Ovary (tissue), 9 donors: Measurements from ENCODE around the gene HJURP. TPM values are rescaled to one million over a fixed set of nuclear protein-coding genes. Genes with fewer than 3 reads are reported as not detected.
"Not testable (repeated sequence)": the region's sequence is repeated elsewhere in the genome, so short reads cannot be mapped to it uniquely, and the experiment has no call there.

Source experiments
- DNase-seq, 5 donors: peaks; one replicate each; pipeline ENCODE4 v3.0.0-alpha.2; 2019 to 2020
- H3K27ac ChIP-seq, 2 donors: fragments of 200-600 bp; one replicate each; pipeline versions ENCODE4 v1.5.1 to v1.8.0; 2019 to 2022
- H3K27me3 ChIP-seq: fragments of 200-600 bp; one replicate; pipeline ENCODE4 v1.8.0; 2022
- H3K36me3 ChIP-seq: fragments of 200-600 bp; sonication (generic); one replicate; pipeline ENCODE4 v1.5.1; 2019
- H3K4me1 ChIP-seq: one replicate; pipeline ENCODE4 v1.8.1; 2013; ENCODE audit warnings: mild to moderate bottlenecking, moderate library complexity; ENCODE audit not compliant: insufficient read depth
- H3K4me3 ChIP-seq: fragments of 200-600 bp; sonication (generic); one replicate; pipeline ENCODE4 v1.5.1; 2017
- H3K9me3 ChIP-seq, 2 donors: fragments of 200-600 bp in 1 of 2; sonication (generic) in 1 of 2; one replicate each; pipeline versions ENCODE4 v1.5.1 to v1.8.1; 2013 to 2019; ENCODE audit warnings: mild to moderate bottlenecking in 1 of 2, moderate library complexity in 1 of 2
- EP300 ChIP-seq: sonication (generic); formaldehyde crosslinking; IDR thresholded peaks from one replicate; pipeline ENCODE4 v1.6.1; 2017; ENCODE audit warnings: antibody characterized with exemption
- POLR2A ChIP-seq: fragments of 450-650 bp; IDR thresholded peaks from one replicate; pipeline ENCODE4 v1.6.1; 2017; ENCODE audit warnings: antibody characterized with exemption, mild to moderate bottlenecking, moderate library complexity
- WGBS, 3 donors: extraction: QIAGEN DNeasy Blood & Tissue Kit in 1 of 3; methylation state at CpG; one replicate each; pipeline versions ENCODE4 v1.1.5 to v1.1.7; 2013 to 2017; 5-methylcytosine and 5-hydroxymethylcytosine counted together
- intact Hi-C, 4 donors: fragments of 100-400 bp; cut with DNase I; formaldehyde crosslinking; loops; one replicate each; pipeline versions ENCODE4 v1.11.0 to v1.15.1; 2022 to 2023
- polyA plus RNA-seq, 2 donors: library from polyadenylated mRNA; stranded (reverse); fragments of 200-250 nt in 1 of 2; fragments of 350-450 nt in 1 of 2; fragmentation: Illumina TruSeq in 1 of 2; extraction: RNeasy Lipid Tissue Mini Kit (QIAGEN cat#74804) in 1 of 2; gene quantifications; one replicate each; pipeline ENCODE4 v1.2.3, GENCODE V29; 2013 to 2014
- total RNA-seq, 7 donors: library from RNA; depleted of rRNA in 2 of 7; stranded (reverse); fragments of >200 nt in 2 of 7; fragmentation: NEBNext Ultra II Directional in 3 of 7; extraction: Animal tissue kit (Norgen Biotek cat#: 25700) in 3 of 7; gene quantifications; one replicate each; pipeline versions ENCODE4 v1.1.0 to v1.2.4, GENCODE V29; 2016 to 2023
- TF ChIP-seq, protein P1 (sequence below), 3 donors: fragments of 450-650 bp in 2 of 3; fragments of 200-600 bp in 1 of 3; IDR thresholded peaks; one replicate each; pipeline versions ENCODE4 v1.5.1 to v1.8.0; 2016 to 2022; ENCODE audit warnings: antibody characterized with exemption in 3 of 3, mild to moderate bottlenecking in 1 of 3
- donor health status: DM: no; HTN: no; CAD: no; lungs with moderate emphysema.
- donor health status: DM: no; HTN: no; CAD: no.
- donor health status: Bipolar disorder and iron deficiency.
- donor health status: DM: yes; HTN: yes; CAD: no.
- donor health status: DM: no; HTN: no; CAD: no.
- donor health status: DM: yes; HTN: yes; CAD: no.

HJURP gene
- total and polyA plus RNA-seq, 9 donors = 0.07 to 1.5 (median 0.94) TPM; not detected in 4

DNA sequence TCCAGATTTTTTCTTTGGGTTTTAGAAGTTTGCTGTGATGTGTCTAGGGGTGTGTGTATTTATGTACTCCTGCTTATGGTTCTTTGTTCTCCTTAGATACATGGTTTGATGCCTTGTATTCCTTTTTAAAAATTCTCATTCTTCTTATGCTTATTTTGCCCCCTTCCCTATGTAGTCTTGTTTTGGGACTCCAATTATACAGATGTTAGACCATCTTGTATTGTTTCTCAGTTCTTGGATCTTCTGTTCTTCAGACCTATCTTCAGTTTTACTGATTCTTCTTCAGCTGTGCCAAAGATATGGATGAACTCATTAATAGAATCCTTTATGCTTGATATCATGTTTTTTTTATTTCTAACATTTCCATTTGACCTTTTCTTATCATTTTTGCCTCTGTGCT is 28.0 kb upstream of the HJURP start:
- TF ChIP-seq POLR2A = no peak
- TF ChIP-seq, protein P1, sequence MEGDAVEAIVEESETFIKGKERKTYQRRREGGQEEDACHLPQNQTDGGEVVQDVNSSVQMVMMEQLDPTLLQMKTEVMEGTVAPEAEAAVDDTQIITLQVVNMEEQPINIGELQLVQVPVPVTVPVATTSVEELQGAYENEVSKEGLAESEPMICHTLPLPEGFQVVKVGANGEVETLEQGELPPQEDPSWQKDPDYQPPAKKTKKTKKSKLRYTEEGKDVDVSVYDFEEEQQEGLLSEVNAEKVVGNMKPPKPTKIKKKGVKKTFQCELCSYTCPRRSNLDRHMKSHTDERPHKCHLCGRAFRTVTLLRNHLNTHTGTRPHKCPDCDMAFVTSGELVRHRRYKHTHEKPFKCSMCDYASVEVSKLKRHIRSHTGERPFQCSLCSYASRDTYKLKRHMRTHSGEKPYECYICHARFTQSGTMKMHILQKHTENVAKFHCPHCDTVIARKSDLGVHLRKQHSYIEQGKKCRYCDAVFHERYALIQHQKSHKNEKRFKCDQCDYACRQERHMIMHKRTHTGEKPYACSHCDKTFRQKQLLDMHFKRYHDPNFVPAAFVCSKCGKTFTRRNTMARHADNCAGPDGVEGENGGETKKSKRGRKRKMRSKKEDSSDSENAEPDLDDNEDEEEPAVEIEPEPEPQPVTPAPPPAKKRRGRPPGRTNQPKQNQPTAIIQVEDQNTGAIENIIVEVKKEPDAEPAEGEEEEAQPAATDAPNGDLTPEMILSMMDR (IDR thresholded peaks at IDR 0.05) = no peak
- no peak for TF ChIP-seq EP300
- Histone ChIP-seq H3K36me3 (no peaks in the 10 kb centered on the region), H3K4me3 (no peak overlapping the region), H3K27me3 (no peaks in the 10 kb centered on the region), H3K4me1 (no peaks in the 10 kb centered on the region), H3K9me3 (no peaks in the 10 kb centered on the region), H3K27ac (no peak overlapping the region)
- intact Hi-C loops = no loop called here
- no peak for DNase-seq

DNA sequence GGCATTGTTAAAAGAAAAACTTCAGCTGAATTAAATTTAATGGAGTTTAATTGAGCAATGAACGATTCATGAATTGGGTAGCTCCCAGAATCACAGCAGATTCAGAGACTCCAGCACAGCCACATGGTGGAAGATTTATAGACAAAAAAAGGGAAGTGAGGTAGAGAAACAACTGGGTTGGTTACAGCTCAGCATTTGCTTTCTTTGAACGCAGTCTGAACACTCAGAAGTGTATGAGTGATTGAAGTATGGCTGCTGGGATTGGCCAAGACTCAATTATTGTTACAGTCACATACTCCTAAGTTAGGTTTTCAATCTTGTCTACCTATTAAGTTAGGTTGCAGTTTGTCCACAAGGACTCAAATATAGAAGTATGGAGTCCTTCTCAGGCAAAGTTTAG is 17.8 kb upstream of the HJURP start:
- H3K9me3 ChIP-seq, DNase-seq, H3K4me1 ChIP-seq, H3K27ac ChIP-seq, H3K4me3 ChIP-seq, H3K36me3 ChIP-seq, intact Hi-C loops, H3K27me3 ChIP-seq: not testable (repeated sequence)
- WGBS, 3 donors = 51 to 56% (median 55%) methylated on average over 2 of the region's 2 CpGs

DNA sequence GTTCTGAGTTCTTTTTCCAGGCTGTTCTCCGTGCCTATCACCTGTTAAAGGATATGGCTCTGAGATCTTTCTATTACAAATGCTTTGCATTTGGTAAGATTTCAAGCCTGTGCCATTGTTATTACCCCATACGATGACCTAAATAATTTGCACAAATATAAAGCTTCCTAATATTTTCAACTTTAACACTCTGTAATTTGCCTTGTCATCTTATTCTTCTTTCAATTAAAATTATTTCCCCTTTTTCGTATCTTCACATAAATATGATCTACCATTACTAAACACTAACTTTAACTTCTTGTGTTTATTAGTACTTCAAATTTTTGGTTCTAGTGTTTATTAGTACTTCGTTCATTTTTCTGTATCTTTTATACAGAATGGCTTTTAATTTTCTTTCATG is 17.1 kb upstream of the HJURP start:
- no peak for DNase-seq
- H3K36me3 ChIP-seq = no peaks in the 10 kb centered on the region
- intact Hi-C loops = no loop called here
- TF ChIP-seq EP300 (no peak), POLR2A (no peak)
- TF ChIP-seq, protein P1 (IDR thresholded peaks at IDR 0.05) = no peak
- WGBS, 3 donors = 60 to 66% (median 63%) methylated on average over 4 of the region's 4 CpGs
- no peaks in the 10 kb centered on the region for H3K27me3 ChIP-seq
- no peak overlapping the region for H3K4me3 ChIP-seq
- H3K9me3 ChIP-seq = no peaks in the 10 kb centered on the region
- H3K4me1 ChIP-seq = no peaks in the 10 kb centered on the region
- H3K27ac ChIP-seq = no peak overlapping the region

DNA sequence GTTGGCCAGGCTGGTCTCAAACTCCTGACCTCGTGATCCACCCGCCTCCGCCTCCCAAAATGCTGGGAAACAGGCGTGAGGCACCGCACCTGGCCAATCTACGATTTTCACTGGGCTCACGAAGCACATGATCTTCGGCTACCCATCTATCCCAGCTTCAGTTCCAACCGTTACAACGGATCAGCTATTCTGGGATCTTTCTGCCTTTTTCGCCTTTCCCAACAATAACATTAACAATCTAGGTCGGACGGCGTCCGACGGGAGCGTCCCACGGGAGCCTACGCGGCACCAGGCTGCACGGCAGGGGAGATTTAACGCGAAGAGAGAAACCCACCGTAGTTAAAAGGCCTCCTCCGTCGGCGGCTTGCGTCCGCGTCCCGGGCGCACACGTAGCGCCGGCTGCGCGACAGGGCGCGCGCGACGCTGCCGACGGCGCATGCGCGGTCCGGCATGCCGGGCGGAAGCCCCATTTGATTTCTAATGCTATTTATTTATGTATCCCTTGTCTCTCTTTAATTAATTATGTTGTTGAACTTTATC is 13.7 kb upstream of the HJURP start, which contains the start of gene MSL3B:
TSS of gene MSL3B (minus strand) at position 394 of the 540 bp plus-strand sequence.
- no peaks in the 10 kb centered on the region for H3K9me3 ChIP-seq
- TF ChIP-seq EP300 (no peak), POLR2A (no peak)
- TF ChIP-seq, protein P1 (IDR thresholded peaks at IDR 0.05) = no peak
- H3K36me3 ChIP-seq = no peaks in the 10 kb centered on the region
- H3K27ac ChIP-seq = no peak within 1 kb of the TSS
- H3K27me3 ChIP-seq = no peaks in the 10 kb centered on the region
- H3K4me1 ChIP-seq = no peaks in the 10 kb centered on the region
- 9 to 10% (median 9%) methylated on average over 50 of the region's 50 CpGs for WGBS, 3 donors
- intact Hi-C loops = no loop called here
- peak in 2 of 5 donors; percentile 28 to 48 for DNase-seq
- peak within 1 kb of the TSS; percentile 15 for H3K4me3 ChIP-seq

DNA sequence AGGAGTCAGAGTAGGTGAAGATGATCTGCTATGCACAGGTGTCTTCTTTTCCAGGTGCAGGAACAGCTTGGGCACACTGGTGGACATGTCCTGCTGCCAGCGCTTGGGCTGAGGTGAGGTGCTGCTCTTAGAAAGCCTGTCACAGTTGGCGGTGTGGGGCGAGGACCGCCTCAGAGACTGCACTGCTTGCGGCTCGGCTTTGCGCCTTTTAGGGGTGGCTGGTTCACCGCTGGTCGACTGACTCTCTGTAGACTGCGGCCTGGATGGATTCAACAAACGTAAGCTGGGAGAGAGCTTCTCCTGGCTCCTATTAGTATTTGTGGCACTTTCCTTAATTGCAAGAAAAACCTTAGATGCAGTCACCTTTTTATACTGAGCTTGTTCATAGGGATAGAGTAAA is 12.1 kb upstream of the HJURP start:
- Histone ChIP-seq H3K36me3 (no peaks in the 10 kb centered on the region), H3K4me1 (no peaks in the 10 kb centered on the region), H3K9me3 (no peaks in the 10 kb centered on the region), H3K4me3 (no peak overlapping the region), H3K27ac (no peak overlapping the region), H3K27me3 (no peaks in the 10 kb centered on the region)
- intact Hi-C loops = no loop called here
- no peak for DNase-seq
- WGBS, 3 donors = 98 to 100% (median 99%) methylated on average over 11 of the region's 11 CpGs
- TF ChIP-seq, protein P1 (IDR thresholded peaks at IDR 0.05) = no peak
- TF ChIP-seq POLR2A (no peak), EP300 (no peak)
